GM12891 (cell line): ENCODE results near the gene FERMT2.

ENCODE experiments used
- POLR2A ChIP-seq: IDR thresholded peaks from 2 replicates; pipeline ENCODE4 v1.6.1; 2011; ENCODE audit warnings: low read depth, low read length, control low read depth
- POLR2AphosphoS5 ChIP-seq: IDR thresholded peaks from 2 replicates; pipeline ENCODE4 v1.6.1; 2011; ENCODE audit warnings: low read depth, low read length, control low read depth
- POU2F2 ChIP-seq: IDR thresholded peaks from 2 replicates; pipeline ENCODE4 v1.6.1; 2011; ENCODE audit warnings: low read depth, mild to moderate bottlenecking, control low read depth, low read length, moderate library complexity
- TAF1 ChIP-seq: IDR thresholded peaks from 2 replicates; pipeline ENCODE4 v1.6.1; 2011; ENCODE audit warnings: low read depth, low read length, control low read depth

DNA sequence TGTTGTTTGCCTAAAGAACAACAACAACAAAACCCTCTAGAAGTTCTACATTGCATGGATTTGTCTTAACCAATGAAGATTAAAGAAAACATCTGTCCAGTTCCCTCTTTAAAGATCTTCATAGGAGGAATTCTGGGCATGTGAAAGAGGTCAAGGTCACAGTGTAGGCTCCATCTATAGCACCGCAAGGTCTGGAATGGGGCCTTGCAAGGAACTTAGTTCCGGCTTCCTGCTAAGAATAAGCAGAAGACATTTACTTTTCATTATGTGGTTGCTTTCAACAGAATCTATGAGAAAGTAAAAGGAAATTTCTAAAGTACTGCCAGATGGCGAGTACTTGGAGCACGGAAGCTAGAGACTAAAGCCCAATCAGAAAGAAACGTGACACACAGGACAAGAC, 102.2 kb downstream of the FERMT2 start:
- TF ChIP-seq TAF1: no peak
- no peak for TF ChIP-seq POLR2A
- no peak for TF ChIP-seq POLR2AphosphoS5
- no peak for TF ChIP-seq POU2F2
